ENCODE results near the gene COX19. TPM values are rescaled to one million over a fixed set of nuclear protein-coding genes. Genes with fewer than 3 reads are reported as not detected.

The COX19 gene
- total RNA-seq, 1 donor from 2014 or later: 13.1 TPM

DNA sequence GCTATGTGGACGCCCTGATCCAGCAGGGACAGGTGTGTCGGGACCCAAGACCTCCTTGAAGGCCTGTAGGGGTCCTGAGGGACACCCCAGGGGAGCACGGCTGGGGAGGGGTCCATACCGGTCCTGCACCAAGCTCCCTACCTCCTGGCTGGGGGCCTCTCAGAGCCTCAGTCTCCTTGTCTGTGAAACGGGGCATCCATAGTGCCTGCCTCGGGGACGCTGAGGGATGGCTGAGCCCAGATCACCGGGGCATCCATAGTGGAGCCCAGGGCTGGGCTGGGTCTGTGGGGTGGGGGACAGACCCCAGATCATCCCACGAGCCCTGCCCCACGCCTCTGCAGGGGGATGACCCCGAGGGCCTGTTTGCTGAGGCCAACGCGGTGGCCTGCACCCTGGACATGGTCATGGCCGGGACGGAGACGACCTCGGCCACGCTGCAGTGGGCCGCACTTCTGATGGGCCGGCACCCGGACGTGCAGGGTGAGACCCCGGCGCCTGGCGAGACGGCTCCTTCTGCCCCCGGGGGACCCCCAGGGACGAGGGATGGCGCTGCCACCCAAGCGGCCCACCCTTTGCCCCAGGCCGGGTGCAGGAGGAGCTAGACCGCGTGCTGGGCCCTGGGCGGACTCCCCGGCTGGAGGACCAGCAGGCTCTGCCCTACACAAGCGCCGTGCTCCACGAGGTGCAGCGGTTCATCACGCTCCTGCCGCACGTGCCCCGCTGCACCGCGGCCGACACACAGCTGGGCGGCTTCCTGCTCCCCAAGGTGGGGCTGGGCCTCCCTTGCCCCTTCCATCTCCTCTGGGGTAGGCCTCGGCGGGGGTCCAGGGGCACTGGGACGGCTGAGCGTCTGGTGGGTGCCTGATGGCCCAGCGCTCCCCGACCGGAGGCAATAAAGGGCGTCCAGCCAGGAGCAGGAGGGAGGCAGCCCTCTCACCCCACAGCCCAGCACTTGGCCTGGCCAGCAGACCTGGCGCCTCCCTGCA, 11.7 kb upstream of the COX19 start:
- no peak overlapping the region for H3K27ac Mint-ChIP-seq (ENCODE audit: unreplicated experiment)
- H3K4me1 Mint-ChIP-seq: no peaks in the 10 kb centered on the region
- H3K36me3 Mint-ChIP-seq (ENCODE audit: low read depth): no peaks in the 10 kb centered on the region
- no peak for DNase-seq (ENCODE audit: low read depth, low spot score)
- H3K9me3 Mint-ChIP-seq: no peaks in the 10 kb centered on the region
- peak overlapping the region; percentile 24 for H3K4me3 Mint-ChIP-seq
- TF ChIP-seq, protein P1, sequence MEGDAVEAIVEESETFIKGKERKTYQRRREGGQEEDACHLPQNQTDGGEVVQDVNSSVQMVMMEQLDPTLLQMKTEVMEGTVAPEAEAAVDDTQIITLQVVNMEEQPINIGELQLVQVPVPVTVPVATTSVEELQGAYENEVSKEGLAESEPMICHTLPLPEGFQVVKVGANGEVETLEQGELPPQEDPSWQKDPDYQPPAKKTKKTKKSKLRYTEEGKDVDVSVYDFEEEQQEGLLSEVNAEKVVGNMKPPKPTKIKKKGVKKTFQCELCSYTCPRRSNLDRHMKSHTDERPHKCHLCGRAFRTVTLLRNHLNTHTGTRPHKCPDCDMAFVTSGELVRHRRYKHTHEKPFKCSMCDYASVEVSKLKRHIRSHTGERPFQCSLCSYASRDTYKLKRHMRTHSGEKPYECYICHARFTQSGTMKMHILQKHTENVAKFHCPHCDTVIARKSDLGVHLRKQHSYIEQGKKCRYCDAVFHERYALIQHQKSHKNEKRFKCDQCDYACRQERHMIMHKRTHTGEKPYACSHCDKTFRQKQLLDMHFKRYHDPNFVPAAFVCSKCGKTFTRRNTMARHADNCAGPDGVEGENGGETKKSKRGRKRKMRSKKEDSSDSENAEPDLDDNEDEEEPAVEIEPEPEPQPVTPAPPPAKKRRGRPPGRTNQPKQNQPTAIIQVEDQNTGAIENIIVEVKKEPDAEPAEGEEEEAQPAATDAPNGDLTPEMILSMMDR (conservative IDR thresholded peaks at IDR 0.05): no peak
- peaks cover 7% of the 10 kb centered on the region for H3K27me3 Mint-ChIP-seq (ENCODE audit: low read depth)

DNA sequence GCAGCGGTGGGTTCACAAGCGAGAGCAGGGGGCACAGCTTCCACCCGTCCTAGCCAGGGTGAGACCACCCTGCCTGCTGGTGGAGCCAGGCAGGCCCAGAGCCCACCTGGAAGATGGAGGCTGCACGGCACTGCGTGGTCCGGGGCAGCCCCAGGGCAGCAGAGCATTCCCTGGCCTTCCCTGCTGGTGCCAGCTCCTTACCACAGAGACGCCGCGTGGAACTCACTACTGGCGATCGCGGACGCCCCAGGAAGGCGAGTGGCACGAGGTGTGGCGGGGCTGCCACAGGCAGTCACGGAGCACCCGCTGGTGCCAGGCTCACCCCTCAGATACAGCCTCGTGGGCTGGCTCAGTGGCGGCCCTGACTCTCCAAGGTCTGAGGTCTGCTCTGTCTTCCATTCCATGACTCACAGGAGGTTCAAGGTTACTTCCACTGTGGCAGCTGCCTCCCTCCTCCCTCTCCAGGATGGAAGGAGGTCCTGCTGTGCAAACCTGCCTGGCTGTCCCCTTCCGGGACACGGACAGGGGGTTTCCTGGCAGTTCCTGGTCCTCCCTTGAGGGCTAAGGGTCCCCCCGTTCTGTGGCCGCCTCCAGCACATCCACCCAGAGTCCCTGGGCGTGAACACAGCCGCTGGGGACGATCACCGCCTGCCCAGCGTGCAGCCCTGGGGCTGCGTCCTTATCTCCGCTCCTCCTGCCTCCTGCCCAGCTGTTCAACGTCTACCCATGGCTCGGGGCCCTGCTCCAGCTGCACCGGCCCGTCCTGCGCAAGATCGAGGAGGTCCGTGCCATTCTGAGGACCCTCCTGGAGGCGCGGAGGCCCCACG, 10.8 kb upstream of the COX19 start:
- TF ChIP-seq, protein P1 (conservative IDR thresholded peaks at IDR 0.05): no peak
- no peaks in the 10 kb centered on the region for H3K36me3 Mint-ChIP-seq (ENCODE audit: low read depth)
- peaks cover 7% of the 10 kb centered on the region for H3K27me3 Mint-ChIP-seq (ENCODE audit: low read depth)
- peak overlapping the region; percentile 51 for H3K4me3 Mint-ChIP-seq
- DNase-seq (ENCODE audit: low read depth, low spot score): no peak
- no peaks in the 10 kb centered on the region for H3K4me1 Mint-ChIP-seq
- H3K27ac Mint-ChIP-seq (ENCODE audit: unreplicated experiment): no peak overlapping the region
- H3K9me3 Mint-ChIP-seq: no peaks in the 10 kb centered on the region

GRCh38 chr7:985127-985416, 9.7 kb upstream of the COX19 start:
- Mint-ChIP-seq H3K27me3 (ENCODE audit: low read depth) (peaks cover 7% of the 10 kb centered on the region), H3K27ac (ENCODE audit: unreplicated experiment) (no peak overlapping the region), H3K4me1 (peaks cover 3% of the 10 kb centered on the region), H3K4me3 (no peak overlapping the region), H3K9me3 (no peaks in the 10 kb centered on the region), H3K36me3 (ENCODE audit: low read depth) (no peaks in the 10 kb centered on the region)
- TF ChIP-seq, protein P1 (conservative IDR thresholded peaks at IDR 0.05): no peak
- no peak for DNase-seq (ENCODE audit: low read depth, low spot score)

- Mint-ChIP-seq H3K27me3 (ENCODE audit: low read depth) (peaks cover 7% of the 10 kb centered on the region), H3K4me1 (peaks cover 3% of the 10 kb centered on the region), H3K4me3 (no peak overlapping the region), H3K36me3 (ENCODE audit: low read depth) (no peaks in the 10 kb centered on the region), H3K9me3 (no peaks in the 10 kb centered on the region), H3K27ac (ENCODE audit: unreplicated experiment) (no peak overlapping the region)
- TF ChIP-seq, protein P1 (conservative IDR thresholded peaks at IDR 0.05): no peak
- DNase-seq (ENCODE audit: low read depth, low spot score): no peak
Observed at GRCh38 chr7:984361-985126, 9.2 kb upstream of the COX19 start.

DNA sequence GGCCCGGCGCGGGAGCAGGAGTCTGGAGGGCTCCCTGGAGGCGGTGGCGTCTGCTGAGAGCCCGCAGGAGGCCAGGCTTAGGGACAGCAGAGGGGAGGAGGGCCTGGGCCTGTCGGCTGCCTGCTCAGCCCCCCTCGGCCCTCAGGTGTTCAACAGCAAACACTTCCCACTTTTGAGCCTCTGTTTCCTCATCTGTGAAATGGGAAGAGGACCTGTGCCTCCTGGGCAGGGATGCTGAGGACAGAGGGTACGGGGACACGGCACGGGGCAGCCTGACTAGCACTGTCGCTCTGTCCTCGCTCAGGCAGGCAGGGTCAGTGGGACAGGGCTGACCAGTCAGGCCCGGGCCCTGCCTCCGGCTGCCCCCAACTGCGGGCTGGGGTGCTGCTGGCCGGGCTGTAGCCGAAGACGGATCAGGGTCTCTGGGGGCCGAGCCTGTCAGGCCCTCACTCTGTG, 8.3 kb upstream of the COX19 start:
- TF ChIP-seq, protein P1 (conservative IDR thresholded peaks at IDR 0.05): no peak
- Mint-ChIP-seq H3K27me3 (ENCODE audit: low read depth) (peaks cover 7% of the 10 kb centered on the region), H3K4me1 (peaks cover 3% of the 10 kb centered on the region), H3K4me3 (no peak overlapping the region), H3K9me3 (no peaks in the 10 kb centered on the region), H3K27ac (ENCODE audit: unreplicated experiment) (no peak overlapping the region), H3K36me3 (ENCODE audit: low read depth) (no peaks in the 10 kb centered on the region)
- no peak for DNase-seq (ENCODE audit: low read depth, low spot score)
